CD4-positive, alpha-beta T cell treated with Interleukin-12 subunit alpha and Interleukin-12 subunit beta, for 1 hour (primary cell): ENCODE results near the gene COL8A1.

ENCODE experiments used
- DNase-seq: peaks from one replicate; pipeline ENCODE4 v3.0.0-alpha.2; 2020

The COL8A1 gene

DNA sequence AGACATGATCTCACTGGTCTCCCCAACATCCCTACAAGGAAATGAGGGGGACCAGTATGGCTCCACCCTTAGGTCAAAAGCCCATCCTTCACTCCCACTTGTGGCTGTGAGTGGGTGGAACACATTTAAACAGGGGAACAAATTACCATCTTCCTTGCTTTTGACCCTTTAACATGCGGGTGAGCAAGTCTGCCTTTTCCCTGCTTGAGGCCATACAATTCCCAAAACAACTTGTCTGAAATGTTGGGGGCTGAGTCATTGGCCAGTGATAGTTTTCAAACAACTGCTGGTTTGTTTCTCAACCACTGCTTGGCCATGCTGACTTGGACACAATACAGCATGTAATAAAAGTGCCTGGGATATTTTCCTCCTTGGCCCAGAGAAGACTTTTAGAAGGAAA is 39.6 kb downstream of the COL8A1 start:
- no peak for DNase-seq

DNA sequence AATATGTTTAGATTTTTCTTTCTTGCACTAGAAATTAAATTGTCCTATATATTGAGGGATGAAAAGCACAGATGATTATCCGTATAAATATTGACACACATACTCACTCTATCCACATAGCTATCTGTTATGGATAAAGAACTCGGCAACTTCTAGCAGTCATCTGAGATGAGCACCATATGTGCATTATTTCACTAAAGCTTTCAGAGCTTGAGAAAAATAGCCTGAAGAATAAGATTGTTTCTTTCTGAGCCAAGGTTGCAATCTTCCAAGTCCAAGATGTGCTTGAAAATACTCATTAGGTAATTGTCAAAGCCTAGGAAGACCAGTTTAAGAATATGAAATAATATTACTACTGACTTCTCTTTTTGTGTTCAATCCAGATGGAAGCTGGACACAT is 40.5 kb downstream of the COL8A1 start:
- DNase-seq = no peak

DNA sequence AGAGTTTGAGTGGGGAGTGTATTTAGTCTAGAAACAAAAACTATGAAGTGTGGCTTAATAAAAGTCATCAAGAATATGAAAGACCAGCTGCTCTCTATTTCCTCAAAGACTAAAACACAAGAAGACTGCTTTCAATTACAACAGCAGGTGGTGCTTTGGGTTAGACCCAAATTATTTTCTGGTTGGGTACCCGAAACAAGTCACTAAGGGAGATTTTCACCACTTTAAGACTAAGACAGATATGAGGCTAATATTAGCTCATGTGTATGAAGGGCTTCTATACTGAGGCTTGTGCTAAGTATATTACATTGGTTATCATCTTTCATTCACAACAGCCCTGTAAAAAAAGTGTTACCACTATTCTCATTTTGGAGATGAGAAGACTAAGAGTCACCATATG is 43.1 kb downstream of the COL8A1 start:
- no peak for DNase-seq

DNA sequence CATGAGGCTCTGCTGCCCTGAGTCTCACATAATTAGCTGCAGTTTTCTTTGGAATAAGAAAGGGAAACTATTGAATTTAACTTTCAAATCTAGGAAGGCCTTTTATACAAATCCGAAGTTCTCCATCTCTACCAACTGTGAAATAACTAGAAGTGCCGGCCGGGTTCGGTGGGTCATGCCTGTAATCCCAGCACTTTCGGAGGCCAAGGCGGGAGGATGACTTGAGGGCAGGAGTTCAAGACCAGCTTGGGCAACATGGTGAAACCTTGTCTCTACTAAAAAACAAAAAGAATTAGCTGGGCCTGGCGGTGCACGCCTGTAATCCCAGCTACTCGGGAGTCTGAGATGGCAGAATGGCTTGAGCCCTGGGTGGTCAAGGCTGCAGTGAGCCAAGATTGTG is 43.6 kb downstream of the COL8A1 start:
- no peak for DNase-seq

DNA sequence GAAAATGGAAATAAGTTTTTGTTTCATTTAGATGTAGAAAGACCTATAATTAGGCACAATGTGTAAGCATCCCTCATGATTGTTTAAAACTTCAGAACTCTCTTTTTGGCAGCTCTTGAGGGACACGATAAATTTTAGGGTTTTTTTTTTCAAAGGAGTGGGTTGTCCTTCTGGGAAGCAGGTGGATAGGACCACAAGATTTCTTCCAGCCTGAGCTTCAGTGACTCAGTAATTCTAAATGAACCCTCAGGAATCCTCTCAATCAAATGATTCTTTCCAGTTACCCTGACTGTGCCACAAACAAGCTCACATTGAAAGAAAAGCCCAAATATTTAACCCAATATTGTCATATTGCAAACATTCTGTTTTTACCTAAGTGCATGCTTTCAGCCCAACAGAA is 45.1 kb downstream of the COL8A1 start:
- DNase-seq = no peak

DNA sequence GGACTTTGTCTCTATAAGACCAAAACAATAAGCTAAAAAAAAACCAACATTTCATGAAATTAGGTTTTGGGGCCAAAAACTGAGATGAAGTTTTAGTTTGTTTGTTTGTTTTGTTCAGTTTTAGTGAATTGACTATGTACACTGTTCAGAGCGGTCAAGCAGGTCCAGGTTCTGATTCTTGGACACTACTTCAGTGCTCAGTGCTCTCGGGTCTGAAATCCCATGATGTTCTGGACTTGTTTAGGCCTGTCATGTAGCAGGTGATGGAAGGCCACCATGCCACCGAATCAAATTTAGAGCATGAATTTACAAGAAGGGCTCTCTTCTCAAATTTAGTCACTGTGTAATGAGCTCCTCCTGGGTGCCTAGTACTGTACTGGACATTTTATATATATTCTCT is 45.5 kb downstream of the COL8A1 start:
- DNase-seq = no peak

DNA sequence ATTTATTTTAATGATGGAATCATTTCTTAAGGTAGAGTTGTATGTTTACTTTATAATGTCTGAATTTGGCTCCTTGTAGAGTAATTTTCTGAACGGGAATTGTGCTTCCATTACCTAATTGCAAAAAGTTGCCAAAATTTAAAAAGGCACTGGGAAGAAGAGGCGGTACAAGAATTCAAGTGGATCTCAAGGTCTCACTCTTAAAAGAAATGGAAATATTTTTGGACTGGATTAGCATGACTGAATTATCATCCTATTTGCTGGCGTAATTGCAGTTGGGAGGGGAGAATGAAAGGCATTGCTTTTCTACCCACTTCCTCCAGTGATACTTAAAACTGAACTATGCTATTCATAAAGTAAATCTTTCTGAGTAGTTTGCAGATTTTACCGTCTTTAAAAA is 46.2 kb downstream of the COL8A1 start:
- no peak for DNase-seq

DNA sequence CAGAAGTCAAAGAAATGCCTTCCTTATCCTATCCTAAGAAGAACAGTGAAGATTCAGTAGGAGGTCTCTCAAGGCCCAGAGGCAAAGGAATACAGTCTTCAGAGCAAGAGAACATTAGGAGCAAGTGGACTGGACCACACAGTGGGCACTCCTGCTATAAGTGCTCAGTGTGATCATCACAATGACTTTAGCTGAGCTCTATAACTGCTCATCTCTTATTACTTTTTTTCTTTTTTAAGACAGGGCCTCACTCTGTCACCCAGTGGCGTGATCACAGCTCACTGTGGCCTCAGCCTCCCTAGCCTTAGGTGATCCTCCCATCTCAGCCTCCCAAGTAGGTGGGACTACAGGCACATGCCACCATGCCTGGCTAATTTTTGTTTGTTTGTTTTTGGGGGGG is 48.1 kb downstream of the COL8A1 start:
- no peak for DNase-seq

DNA sequence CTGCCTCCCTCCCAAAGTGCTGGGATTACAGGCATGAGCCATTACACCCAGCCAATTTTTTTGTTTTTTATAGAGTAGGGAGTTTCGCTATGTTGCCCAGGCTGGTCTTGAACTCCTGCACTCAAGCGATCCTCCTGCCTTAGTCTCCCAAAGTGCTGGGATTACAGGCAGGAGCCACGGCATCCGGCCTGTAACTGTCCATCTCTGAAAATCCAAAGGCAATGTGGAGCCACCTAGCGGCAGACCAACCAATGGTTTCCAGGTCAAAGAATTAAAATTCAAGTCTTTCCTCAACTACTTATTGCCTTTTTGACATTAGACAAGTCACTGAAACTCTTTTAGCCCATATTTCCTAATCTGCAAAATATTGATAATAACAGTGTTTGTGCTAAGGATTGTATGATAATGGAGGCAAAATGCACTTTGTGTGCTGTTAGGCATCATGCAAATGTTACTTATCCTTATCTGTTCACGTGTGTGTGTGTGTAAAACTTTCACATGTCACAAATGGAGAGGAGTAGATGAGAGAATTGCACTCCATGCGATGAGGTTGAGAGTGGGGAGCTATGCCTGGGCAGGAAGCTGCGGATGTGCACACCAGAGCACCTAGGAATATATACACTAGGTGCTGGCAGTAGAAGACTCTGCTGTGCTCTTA is 48.7 kb downstream of the COL8A1 start:
- DNase-seq = peak; percentile 3

DNA sequence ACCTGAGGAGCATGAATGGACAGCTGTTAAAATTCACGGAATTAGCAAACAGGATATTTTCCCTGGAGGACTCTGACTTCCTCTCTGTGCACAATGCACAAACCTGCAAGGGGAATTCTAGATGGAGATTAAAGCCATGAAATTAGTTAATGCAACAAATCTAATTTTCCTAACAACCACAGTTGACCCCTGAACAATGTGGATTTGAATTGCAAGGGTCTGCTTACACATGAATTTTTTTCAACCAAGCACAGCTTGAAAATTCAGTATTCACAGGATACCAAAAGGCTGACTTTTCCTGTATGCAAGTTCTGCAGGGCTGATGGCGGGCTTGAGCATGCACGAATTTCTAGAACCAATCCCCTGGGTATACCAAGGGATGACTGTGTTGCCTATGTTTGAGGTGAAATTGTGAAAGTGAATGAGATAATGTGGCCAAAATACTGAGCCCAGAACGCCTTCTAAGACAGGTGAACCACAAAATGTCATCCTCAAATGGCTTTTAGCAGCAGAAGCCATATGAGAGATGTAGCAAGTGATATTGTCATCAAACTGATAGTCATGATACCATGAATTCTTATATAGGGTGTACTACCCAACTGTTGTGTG is 52.5 kb downstream of the COL8A1 start:
- no peak for DNase-seq

DNA sequence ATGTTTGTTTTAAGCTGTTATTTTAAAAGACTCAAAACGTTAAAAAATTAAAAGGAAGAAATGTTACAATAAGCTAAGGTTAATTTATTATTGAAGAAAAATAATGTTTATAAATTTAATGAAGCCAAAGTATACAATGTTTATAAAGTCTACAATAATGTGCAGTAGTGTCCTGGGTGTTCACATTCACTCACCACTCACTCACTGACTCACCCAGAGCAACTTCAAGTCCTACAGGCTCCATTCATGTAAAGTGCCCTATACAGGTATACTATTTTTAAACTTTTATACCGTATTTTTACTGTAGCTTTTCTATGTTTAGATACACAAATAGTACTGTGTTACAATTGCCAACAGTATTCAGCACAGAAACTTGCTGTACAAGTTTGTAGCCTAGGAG is 55.2 kb downstream of the COL8A1 start:
- DNase-seq = no peak

DNA sequence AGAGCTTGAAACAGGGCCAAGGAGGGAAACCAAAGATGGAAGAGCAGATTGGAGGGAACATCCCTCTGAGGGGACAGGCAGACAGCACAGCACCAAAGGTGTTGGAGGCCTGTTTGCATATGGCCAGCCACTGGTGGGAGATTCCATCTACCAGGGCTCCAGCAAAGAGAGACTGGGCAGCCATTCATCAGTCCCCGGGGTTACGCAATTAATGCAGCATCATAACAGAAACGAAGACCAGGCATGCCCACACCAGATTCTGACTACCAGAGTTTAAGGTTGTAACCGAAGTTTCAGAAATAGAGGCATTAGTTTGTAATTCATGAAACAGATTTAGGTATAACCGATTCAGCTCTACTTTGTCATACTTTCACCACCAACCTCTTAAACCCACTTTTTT is 58.1 kb downstream of the COL8A1 start:
- DNase-seq = no peak

DNA sequence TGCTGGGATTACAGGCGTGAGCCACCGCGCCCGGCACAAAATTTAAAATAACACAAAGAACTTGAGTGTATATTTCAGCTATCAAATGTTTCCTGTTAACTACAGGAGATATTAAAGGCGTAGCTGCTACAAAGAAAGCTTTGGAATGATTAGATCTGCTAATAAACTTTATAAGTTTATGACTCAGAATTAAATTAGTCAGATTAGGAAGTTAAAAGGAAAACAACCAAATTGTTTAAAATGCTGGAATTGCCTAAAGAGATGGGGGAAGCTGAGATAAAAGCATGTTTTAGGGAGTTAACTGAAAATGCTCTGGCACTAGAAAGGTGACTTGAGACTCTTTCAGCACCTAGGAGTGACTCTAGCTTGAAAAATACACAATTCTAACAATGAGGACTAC is 58.9 kb downstream of the COL8A1 start:
- no peak for DNase-seq

DNA sequence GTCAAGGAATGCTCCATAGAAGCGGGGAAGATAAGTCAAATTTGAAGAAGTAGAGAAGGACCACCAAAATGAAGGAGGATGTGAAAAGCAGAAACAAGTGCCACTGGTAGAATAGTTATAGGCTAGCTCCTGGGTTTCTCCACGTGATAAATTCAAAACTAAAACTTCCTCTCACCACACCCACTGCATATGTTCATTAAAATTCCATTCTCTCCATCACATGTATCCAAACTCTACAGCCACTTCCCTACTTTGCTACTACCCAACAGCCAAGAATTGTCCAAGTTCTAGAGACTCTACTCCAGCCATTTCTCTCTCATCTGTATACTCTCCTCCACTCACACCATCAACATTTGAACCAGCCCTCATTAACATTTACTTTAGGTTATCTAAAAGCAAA is 60.5 kb downstream of the COL8A1 start:
- DNase-seq = no peak

DNA sequence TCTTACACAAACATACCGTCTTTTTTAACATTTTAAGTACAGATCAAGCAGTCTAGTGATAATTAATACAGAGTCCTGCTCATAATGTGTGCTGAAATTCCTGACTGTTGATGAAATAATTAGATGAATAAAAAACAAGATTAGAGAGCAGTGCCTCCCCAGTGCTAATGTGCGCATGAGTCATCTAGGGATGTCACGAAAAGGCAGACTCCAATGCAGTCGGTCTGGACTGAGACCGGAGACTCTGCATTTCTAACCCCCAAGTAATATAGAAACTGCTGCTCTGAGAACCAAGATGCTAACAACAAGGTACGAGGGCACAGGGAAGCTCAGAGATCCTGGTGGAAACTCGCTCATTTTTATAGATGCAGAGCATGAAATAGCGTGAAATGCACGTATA is 61.4 kb downstream of the COL8A1 start:
- DNase-seq = no peak

DNA sequence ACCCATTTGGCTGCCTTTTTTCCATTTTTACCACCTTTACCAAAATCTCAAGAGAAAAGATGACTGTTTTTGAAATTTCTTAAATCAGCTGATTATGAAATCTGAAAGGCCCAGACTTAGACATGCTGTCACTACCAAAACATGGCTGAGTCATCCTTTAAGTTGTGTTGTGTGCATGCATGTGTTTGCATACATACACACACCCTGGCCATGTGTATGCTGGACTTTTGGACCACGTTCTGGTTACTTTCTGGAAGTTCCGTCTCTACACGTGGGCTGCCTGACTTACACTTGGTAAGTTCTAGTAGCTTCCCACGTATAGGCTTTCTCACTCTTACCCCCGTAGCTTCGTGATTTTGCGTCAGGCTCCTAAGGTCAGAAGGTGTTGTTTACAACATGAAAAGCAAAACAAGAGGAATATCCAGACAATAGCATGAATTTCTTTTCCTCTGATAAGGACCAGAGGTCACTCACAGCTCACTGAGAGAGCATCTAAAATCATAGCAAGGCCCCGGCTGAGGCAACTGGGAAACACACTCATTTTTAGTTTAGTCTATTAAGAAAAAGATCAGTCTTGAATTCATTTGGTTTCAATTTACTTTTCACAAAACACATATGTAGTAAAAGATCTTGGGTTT is 62.4 kb downstream of the COL8A1 start:
- DNase-seq = no peak

DNA sequence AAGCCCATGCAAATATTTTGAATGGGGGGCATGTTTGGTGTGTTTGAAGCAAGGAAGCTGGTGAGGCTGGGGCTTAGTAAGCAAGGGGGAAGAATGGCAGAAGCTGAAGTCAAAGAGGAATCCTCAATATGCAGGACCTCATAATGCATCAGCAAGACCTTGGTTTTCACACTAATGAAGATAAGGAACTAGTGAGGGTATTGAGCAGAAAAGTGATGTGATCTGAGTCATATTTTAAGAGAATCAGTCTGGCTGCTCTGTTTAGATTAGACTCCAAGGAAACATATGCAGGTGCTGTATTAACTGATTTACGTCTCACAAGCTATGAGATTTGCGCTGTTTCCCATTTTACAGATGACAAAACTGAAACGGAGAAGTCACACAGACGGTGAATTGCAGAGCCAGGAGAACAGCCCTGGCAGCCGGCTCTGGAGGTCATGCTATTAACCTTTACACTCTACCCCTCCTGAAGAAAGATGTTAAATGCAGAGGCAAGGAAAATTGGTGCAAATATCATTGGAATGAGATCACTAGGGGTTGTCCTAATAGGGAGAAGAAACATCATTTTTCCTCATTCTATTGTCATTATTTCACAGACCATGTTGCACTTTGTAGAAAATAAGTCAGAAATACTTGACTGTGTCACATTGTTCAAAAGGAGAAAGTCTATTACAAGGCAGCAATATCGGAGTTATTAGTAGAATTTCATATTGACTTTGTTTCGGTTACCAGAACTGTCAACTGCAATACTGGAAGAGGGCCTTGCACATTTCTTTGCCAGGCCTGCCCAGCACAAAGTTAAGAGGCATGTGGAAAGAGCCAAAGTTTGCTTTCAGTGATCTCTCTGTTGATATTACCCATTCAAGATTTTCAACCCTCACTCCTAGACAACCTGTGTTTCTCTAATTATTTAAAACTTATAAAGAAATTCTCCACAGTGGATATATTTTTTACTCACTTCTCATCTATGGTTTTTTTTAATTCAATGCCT is 64.9 kb downstream of the COL8A1 start:
- DNase-seq = no peak

DNA sequence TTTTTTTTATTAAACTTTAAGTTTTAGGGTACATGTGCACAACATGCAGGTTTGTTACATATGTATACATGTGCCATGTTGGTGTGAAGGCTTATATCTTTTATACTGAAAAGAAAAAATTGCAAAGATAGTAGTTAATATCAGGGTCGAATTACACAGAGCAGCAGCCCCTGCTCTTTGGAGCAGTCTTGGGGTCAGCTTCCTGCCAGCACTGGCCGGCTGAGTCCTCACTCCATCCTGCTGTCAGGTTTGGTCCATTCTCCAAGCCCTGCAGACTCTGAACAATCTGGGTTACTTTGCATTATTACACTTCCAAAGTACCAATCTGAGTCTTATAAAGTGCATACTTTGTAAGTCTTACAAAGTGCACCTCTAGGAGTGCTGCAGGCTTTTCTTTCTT is 66.0 kb downstream of the COL8A1 start:
- DNase-seq = no peak

DNA sequence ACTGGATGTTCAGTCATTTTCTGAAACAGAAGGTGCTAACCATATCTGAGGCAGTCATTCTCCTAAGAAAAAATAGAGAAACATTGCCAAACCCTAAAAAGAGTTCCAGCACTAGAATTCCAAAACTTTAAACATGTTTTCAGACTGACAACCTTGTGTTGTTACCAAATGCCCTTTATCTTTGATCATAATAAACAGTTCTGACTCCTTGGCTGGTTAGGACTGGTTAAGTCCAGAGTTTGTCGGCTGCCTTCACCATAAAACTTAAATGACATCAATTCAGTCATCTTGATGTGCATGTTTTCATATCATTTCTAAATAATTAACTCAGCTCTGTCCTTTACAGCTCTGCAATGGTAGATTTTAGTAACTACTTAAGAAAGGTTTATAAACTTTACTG is 68.0 kb downstream of the COL8A1 start:
- DNase-seq = no peak

DNA sequence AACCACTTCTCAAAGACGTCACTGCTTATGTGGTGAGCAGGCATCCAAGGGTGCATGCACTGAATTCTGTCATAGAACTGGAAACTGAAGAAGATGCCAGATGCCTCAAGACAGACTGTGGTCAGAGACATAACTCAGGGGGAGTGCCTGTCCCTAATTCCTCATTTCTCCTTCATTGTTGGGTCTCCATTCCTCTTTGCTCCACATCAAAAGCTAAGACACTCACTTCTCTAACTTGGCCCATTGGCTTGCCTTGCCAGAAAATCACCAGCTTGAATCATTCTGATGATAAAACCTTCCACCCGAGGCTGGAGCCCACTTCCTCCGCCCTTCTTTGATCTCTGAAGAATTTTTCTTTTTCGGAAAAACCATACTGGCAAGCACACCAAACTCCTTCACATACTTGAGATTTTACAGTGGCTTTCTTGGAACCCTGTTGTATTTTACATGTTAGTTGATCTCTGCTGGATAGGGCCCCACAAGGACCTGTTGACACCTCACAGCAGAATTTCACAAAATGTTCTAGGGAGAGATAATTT is 69.9 kb downstream of the COL8A1 start:
- no peak for DNase-seq

DNA sequence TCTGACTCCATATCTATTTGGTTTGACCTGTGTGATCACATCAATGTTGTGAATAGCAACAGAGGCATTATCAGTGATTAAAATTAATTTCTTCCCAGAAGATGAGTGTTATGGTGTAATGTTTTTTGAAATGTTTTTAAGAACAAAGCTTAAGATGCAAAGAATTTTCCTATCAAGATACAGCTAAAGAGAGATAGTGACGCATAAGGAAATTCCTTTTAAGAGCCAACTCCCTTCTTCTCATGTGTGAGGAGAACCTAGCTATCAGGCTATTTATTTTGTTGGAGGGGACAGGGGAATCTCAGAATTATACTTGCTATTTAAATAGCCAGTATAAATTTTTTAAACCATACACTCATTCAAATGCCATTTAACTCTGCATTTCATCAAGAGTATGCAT is 71.3 kb downstream of the COL8A1 start:
- no peak for DNase-seq

DNA sequence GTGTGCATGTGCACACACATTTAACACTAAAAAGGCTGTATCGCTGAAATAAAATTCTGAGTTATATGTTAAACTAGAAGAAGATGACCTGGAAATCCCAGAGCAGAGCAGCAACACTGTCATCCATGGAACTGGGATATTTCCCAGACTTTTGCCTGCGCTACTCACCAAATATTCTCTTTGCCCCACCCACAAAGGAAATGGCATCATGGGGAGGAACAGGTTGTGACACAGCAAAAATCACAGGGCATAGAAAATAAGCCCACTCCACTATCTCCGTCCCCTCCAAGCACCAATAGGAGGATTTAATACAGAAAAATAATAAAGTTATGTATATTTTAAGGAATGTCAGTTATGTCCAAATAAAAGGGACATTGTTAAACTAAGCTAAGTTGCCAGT is 71.7 kb downstream of the COL8A1 start:
- DNase-seq = no peak

DNA sequence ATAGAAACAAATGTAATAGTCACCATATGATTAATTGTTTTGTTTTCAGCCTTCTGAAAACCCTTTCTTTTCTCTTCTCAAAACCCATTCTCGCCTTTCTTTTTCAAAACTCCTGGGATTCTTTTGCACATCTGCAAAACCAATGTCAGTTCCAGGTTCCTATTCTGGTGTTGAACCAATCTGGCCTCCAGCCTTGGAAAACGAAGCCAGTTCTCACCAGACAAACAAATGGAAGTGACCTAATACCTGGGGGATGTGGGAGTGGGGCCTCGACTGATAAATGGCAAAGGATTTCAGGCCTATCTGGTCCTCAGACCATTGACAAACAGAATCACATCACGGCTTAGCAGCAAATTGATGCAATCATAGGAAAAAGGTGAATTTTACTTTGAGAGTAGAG is 73.0 kb downstream of the COL8A1 start:
- DNase-seq = no peak
